ENCODE results near the gene MEIS1.

DNA sequence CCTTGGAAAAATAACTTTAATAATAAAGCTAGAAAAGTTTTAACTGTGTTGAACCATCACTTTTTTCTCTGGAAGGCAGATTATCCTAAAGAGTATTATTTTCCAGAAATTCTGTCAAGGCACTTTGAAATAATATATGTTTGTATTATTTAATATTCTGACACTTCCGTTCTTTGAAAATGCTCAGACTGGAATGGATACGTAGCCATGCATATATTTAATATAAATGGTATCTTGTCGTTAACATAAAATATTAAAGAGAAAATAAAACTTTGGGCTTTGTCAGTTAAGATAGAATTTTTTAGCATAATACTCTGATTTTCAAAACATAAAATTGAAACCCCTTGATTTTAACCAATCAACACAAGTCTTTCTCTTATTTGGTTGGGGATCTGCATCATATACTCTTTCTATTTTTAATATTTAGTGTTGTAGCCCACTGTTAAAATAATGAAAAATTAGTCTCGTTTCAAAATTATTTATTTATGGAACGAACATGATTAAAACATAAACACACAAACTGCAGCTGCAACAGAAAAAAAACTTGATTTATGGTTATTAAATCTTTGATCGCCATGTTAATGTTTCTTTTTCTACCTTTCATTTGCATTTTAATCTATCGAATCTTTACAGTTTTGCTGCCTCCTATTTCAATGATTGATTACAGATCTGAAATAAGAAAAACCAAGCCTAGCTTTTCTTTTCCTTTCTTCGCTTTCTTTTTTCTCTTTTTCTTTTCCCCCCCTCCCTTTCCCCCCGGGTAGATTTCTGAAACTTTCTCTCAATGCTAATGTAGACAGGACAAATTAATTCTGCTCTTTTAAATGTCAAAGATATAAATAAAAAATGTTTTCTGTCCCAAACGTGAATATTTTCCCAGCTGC lies 145.5 kb downstream of the MEIS1 start:
- TF ChIP-seq, protein P1, sequence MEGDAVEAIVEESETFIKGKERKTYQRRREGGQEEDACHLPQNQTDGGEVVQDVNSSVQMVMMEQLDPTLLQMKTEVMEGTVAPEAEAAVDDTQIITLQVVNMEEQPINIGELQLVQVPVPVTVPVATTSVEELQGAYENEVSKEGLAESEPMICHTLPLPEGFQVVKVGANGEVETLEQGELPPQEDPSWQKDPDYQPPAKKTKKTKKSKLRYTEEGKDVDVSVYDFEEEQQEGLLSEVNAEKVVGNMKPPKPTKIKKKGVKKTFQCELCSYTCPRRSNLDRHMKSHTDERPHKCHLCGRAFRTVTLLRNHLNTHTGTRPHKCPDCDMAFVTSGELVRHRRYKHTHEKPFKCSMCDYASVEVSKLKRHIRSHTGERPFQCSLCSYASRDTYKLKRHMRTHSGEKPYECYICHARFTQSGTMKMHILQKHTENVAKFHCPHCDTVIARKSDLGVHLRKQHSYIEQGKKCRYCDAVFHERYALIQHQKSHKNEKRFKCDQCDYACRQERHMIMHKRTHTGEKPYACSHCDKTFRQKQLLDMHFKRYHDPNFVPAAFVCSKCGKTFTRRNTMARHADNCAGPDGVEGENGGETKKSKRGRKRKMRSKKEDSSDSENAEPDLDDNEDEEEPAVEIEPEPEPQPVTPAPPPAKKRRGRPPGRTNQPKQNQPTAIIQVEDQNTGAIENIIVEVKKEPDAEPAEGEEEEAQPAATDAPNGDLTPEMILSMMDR (IDR thresholded peaks at IDR 0.05), result no peak
- no peak for TF ChIP-seq POLR2AphosphoS5 (IDR thresholded peaks at IDR 0.05)
- no peak for TF ChIP-seq EP300 (IDR thresholded peaks at IDR 0.05)
- no peak for TF ChIP-seq POLR2A (IDR thresholded peaks at IDR 0.05)

Measured in gastroesophageal sphincter (tissue), 3 donors.